Activated naive CD4-positive, alpha-beta T cell (primary cell): Measurements from ENCODE around the gene TPP2.

ENCODE experiments used
- DNase-seq, 4 experiments: peaks; one replicate each; lab custom pipeline; 2025; lab: John Stamatoyannopoulos, UW

The TPP2 gene

GRCh38 chr13:102657630-102658029, 60.8 kb downstream of the TPP2 start:
- no peak for DNase-seq

DNA sequence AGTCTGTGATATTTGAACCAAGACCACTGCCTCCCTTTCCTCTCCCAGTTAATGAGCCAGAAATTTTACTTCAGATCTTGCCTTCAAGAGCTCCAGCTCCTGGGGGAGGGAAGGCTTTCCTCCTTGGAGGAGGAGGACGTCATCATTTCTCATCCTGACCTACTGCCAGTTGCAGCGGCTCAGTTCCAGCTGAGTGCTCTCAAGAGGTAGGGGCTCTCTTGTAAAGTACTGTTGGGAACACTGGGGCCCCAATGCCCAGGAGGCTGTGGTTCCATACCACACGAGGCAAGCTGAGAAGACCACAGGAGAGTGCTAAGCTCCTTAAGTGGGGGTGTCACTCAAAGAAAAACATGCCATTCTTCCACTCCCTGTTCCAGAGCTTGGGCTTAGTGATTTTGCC, 61.9 kb downstream of the TPP2 start:
- no peak for DNase-seq

GRCh38 chr13:102659168-102659713, 62.5 kb downstream of the TPP2 start:
- DNase-seq: no peak

GRCh38 chr13:102667023-102667422, 70.2 kb downstream of the TPP2 start:
- no peak for DNase-seq

- DNase-seq: no peak
These were observed 71.1 kb downstream of the TPP2 start for GRCh38 chr13:102667911-102668310.

DNA sequence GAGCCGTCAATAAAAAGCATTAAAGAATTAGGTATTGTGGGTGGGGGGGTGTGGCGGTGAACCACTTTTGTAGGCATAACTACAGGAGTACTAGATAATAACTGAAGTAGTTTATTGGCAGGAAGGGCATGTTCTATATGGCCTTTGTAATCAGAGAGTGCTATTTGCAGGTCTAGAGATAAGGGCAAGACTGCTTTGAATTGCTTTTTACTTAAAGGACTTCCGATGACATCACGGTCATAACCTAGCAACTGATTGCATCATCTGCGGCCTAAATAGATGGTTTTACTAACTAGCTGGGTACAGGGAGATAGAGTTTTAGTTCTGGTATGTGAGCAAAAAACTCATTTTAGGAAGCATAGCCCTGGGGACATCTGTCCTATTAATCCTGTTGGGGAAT, 73.3 kb downstream of the TPP2 start:
- no peak for DNase-seq

DNA sequence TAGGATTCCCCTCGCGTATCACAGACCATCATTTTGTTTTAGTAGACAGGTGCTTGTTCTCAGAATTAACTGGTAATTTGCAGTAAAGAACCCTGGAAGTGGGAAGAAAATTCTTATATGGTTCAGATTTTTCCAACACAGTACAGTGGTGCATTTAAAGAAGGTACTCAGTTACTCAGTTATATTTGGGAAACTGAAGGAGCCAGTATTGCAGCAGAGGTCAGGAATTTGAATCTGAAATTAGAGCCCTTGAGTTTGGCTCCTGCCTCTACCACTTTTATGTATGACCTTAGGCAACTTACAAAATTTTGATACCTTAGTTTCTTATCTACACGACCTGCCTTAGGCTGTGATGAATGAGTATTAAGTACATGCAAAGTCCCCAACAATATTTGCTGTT, 78.3 kb downstream of the TPP2 start:
- DNase-seq: no peak

DNA sequence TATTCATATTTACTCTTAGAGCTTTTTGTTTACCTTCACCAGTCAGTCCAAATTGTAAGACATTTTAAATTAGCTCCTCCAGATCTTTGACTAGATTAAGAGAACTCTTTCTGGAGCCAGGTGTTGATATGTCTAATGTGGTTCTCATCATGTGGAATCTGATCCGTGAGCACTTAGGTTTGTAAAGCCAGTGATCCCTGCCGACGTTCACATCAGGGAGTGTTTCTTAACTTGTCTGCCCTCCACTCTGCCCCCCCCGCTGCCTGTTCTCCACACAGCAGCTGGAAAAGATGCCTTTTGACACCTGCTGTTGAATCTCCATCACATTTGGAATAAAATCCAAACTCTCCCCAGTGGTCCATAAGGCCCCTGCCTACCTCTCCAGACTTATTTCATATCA, 80.3 kb downstream of the TPP2 start:
- no peak for DNase-seq

DNA sequence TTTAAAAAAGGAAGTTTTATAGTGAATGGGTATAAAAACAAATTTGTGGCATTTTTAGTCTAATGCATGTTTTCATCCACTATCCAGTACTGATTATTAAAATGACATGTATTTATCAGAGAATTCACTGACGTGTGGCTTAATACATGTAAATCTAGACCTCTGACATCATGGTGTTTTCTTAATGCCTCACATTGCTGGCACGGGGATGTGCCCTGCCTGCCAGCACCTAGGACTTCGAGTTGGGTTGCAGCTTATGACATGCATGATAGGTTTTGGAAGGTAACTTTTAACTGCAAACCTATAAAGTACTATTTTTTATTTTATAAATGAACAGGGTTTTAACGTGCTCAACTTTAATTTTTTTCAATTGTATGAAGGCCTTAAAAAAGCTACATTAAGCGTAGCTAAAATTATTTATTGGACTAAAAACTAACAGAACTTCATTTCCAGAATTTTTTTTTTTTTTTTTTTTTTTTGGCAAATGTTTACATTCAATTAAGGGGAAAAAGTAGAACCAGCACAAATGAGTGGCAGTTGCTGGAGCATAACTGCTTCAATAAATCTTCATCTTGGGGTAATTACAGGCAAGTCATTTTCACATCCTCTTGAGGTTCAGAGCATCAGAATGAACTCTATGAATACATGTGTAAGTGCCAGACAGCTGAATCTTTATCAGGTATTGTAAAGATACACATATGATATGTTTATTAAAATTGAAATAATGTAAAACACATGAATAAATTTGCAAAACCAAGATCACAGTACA, 81.7 kb downstream of the TPP2 start:
- DNase-seq: no peak

DNA sequence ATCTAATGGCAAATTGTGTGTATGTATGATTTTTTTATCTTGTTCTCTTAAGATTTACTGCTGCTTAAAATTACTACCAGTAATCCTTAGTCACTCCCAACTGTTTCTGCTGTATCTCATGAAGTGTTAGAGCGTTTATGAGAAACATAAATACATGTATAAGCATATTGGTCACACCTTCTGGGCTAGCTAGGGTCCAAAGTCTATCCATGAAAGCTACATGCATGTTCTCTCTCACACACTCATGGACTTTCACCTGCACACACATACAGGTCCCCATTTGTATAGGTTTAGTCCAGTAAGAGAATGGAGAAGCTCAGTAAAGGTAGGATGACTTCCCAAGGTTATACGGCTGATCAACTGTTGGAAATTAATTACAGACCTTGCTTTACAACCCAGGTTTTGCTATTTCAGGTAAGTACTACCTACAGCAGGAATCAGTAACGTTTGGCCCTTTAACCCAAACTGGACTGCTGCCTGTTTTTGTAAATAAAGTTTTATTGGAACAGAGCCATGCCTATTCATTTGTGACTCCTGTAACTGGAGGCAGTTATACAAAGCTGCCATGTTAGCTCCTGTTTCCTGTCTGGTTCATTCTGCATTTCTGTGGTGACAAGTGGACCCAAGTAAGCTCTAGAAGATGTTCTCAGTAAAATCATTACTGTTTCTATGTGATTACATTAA, 82.8 kb downstream of the TPP2 start:
- DNase-seq: no peak

GRCh38 chr13:102680133-102680717, 83.4 kb downstream of the TPP2 start:
- no peak for DNase-seq

DNA sequence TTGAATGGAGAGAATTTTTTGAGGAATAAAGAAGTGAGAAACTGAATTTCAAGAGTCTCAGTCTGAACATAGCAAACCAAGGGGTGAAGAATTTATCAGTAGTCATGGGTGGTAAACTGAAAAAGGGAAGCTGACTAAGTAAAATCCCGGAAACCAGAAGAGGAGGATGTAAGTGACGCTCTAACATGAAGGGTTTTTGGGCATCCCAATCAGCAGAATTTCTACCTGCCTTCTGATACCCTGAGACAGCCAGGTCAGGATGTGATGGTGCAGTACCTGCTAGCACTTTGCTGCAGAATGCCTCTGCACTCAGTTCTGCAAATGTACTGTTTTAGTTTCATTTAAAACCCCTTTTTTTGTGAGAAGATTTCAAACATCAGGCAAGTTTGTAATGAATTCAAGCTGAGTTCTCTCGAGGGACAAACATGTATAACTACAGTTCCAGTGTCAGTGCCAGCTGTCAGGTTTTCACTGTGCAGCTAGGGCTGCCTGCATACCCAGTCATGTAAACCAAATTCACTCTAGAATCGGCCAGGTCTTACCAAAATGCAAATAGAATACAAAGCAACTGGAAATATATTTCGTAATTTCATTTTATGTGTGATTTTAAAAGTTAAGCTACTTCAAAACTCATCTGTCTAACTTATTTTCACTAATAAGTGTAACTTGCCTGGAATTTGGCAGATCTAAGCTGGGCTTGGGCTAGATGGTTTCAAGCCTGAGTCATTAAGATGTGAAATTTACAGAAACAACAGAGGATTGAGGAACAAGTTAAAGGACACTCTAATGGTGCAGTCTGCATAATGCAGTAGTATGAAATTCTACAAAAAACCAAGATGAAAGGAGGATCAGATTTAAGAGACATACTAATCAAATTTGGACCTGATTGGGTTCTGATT, 84.3 kb downstream of the TPP2 start:
- DNase-seq: no peak

DNA sequence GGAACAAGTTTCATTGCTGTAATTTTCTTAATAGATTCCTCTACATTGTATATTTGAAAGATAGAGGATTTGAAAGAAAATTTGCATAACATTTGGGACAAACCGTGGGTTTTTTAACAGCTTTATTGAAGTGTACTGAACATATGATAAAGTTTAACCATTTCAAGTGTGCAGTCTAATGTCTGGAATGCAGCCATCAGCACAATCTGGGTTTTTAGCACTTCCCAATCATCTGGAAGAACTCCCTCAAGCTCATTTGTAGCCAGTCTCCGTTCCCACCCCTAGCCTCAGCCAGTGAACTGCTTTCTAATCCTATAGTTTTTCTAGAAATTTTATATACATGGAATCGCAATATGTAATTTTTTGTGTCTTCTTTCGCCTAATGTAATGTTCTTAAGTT, 85.4 kb downstream of the TPP2 start:
- DNase-seq: no peak

- DNase-seq: no peak
These were observed 85.9 kb downstream of the TPP2 start for GRCh38 chr13:102682727-102683126.

- no peak for DNase-seq
These were observed 86.9 kb downstream of the TPP2 start for GRCh38 chr13:102683637-102684036.

- no peak for DNase-seq
These were observed 89.2 kb downstream of the TPP2 start for GRCh38 chr13:102686024-102686423.

GRCh38 chr13:102687520-102687919, 90.7 kb downstream of the TPP2 start:
- no peak for DNase-seq

DNA sequence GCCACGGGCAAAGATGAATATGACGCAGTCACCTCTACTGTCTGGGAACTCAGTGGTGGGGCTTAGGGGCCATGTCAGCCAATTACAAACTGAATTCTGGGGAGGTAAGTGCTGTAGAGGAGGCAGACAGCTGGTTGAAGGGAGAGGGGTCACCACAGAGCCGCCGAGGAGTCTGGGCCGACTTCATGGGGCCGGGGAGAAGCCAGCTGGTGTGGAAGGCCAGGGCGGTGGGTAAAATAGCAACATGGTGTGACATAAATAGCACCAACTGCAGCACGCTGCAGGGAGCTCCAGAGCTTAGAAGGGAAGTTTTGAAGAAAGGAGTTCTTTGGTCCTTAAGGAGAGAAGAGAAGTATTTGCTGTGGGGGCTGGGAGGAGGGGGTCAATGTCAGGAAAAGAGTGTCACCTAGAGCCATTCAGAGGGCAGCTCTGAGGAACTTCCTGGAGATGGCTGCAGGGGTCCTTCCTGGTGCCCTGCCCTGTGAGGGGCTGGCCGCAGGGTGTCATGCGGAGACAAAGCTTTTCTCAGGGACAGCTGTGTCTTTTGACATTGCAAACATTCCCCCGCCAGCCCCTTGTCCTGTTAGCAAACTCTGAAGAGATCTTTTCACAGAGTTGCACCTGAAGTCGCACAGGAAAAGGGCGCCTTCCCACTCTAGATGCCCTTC, 91.7 kb downstream of the TPP2 start:
- DNase-seq: no peak

DNA sequence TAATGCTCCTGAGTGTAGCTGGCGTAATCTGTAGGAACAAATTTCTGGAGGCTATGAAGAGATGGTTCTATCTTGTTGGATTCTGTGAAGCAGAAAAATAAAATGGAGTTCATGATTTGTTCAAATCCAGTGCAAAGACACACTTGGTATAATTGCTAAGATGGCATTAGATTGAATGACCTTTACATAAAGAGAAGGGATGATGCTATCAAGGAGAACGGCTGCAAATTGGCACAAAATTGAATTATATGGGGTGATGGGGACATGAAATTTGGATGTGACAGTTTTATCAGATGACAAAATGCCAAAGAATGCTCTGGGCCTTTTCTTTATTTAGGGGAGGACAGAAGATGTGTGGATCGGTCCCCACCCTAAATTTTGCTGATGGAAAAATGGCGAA, 94.1 kb downstream of the TPP2 start:
- DNase-seq: no peak

DNA sequence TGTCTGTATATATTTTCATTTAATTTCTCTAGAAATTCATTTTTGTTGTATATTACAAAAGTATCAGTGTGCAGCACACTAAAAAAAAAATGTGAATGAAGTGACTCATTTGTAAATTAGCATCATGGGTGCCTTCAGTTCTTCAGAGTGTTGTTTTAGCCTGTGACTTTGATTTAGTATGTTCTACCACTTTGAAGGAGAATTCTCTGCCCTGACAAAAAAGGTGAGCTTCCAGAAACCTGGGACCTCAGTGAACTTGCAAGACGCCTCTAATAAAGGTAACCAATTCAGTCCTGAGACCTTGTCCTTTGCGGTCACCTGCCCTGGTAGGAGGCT, 95.7 kb downstream of the TPP2 start:
- DNase-seq: no peak

- DNase-seq: no peak
These were observed 96.5 kb downstream of the TPP2 start for GRCh38 chr13:102693250-102693649.

DNA sequence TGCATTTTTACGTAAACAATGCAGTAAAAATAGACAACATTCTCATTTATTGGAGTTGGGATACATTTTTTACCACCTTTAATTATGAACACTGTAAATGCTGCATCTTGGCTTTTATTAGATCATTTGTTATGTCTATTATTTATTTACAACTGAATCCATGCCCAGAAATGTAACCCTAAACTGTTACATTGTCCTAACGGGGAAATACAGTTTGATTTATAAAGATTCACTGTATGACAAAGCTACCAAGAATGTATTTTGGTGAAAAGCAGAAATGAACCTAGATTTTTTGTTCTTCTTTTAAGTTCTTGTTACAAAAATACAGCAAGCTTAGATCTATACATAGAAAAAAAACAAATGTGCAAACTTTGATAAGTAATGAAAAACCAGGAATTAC, 97.0 kb downstream of the TPP2 start:
- no peak for DNase-seq
